ENCODE results near the gene TMEM125.

TMEM125 gene

GRCh38 chr1:43298055-43298454 lies 28.3 kb downstream of the TMEM125 start:
- TF ChIP-seq EZH2phosphoT487 (conservative IDR thresholded peaks at IDR 0.05; ENCODE audit: low read length) = no peak
- TF ChIP-seq CTCF (IDR thresholded peaks at IDR 0.05; ENCODE audit: insufficient read depth, low read length, poor library complexity, severe bottlenecking) = no peak
- no peaks in the 10 kb centered on the region for H3K79me2 ChIP-seq (ENCODE audit: insufficient read depth, low read length)

GRCh38 chr1:43299101-43299500 lies 29.3 kb downstream of the TMEM125 start:
- Histone ChIP-seq H4K20me1 (ENCODE audit: low read depth, low read length) (no peaks in the 10 kb centered on the region), H3K4me3 (ENCODE audit: insufficient read depth, low read length, poor library complexity, severe bottlenecking) (no peak overlapping the region), H2AFZ (ENCODE audit: low read depth, low read length, severe bottlenecking) (no peak overlapping the region), H3F3A (ENCODE audit: insufficient read depth) (no peaks in the 10 kb centered on the region), H3K9me3 (ENCODE audit: insufficient read depth, low read length) (no peaks in the 10 kb centered on the region), H3K27me3 (ENCODE audit: low read length) (no peaks in the 10 kb centered on the region), H3K9me2 (replicated peaks; ENCODE audit: insufficient read depth, low read length) (no peaks in the 10 kb centered on the region), H3K36me3 (ENCODE audit: low read length) (no peaks in the 10 kb centered on the region), H3K79me2 (ENCODE audit: insufficient read depth, low read length) (no peaks in the 10 kb centered on the region), H3K4me2 (ENCODE audit: low read depth, low read length, poor library complexity, severe bottlenecking) (no peak overlapping the region), H3K9ac (ENCODE audit: low read length) (no peak overlapping the region), H3K27ac (ENCODE audit: low read depth, low read length) (no peak overlapping the region)
- TF ChIP-seq EZH2phosphoT487 (conservative IDR thresholded peaks at IDR 0.05; ENCODE audit: low read length) (no peak), CTCF (IDR thresholded peaks at IDR 0.05; ENCODE audit: insufficient read depth, low read length, poor library complexity, severe bottlenecking) (no peak)

More at GRCh38 chr1:43298055-43298454, 28.3 kb downstream of the TMEM125 start:
- Histone ChIP-seq H3K4me2 (ENCODE audit: low read depth, low read length, poor library complexity, severe bottlenecking) (no peak overlapping the region), H3K27me3 (ENCODE audit: low read length) (no peaks in the 10 kb centered on the region), H2AFZ (ENCODE audit: low read depth, low read length, severe bottlenecking) (no peak overlapping the region), H3K36me3 (ENCODE audit: low read length) (no peaks in the 10 kb centered on the region), H4K20me1 (ENCODE audit: low read depth, low read length) (no peaks in the 10 kb centered on the region), H3K9me3 (ENCODE audit: insufficient read depth, low read length) (no peaks in the 10 kb centered on the region), H3K9ac (ENCODE audit: low read length) (no peak overlapping the region), H3K9me2 (replicated peaks; ENCODE audit: insufficient read depth, low read length) (no peaks in the 10 kb centered on the region), H3F3A (ENCODE audit: insufficient read depth) (no peaks in the 10 kb centered on the region), H3K27ac (ENCODE audit: low read depth, low read length) (no peak overlapping the region), H3K4me3 (ENCODE audit: insufficient read depth, low read length, poor library complexity, severe bottlenecking) (no peak overlapping the region)

GRCh38 chr1:43300378-43301094 lies 30.8 kb downstream of the TMEM125 start, which contains the start of gene TIE1:
TIE1 (plus strand) TSS chr1:43300982; CDS start chr1:43301072, 90 bp downstream.
- no peaks in the 10 kb centered on the region for H4K20me1 ChIP-seq (ENCODE audit: low read depth, low read length)
- H3K4me2 ChIP-seq (ENCODE audit: low read depth, low read length, poor library complexity, severe bottlenecking) = no peak within 1 kb of the TSS
- H3K9ac ChIP-seq (ENCODE audit: low read length) = no peak within 1 kb of the TSS
- H3K9me3 ChIP-seq (ENCODE audit: insufficient read depth, low read length) = no peaks in the 10 kb centered on the region
- H2AFZ ChIP-seq (ENCODE audit: low read depth, low read length, severe bottlenecking) = no peak within 1 kb of the TSS
- H3K79me2 ChIP-seq (ENCODE audit: insufficient read depth, low read length) = no peaks in the 10 kb centered on the region
- H3K9me2 ChIP-seq (replicated peaks; ENCODE audit: insufficient read depth, low read length) = no peaks in the 10 kb centered on the region
- H3K4me3 ChIP-seq (ENCODE audit: insufficient read depth, low read length, poor library complexity, severe bottlenecking) = no peak within 1 kb of the TSS
- no peaks in the 10 kb centered on the region for H3F3A ChIP-seq (ENCODE audit: insufficient read depth)
- no peak within 1 kb of the TSS for H3K27ac ChIP-seq (ENCODE audit: low read depth, low read length)
- TF ChIP-seq EZH2phosphoT487 (conservative IDR thresholded peaks at IDR 0.05; ENCODE audit: low read length) (no peak), CTCF (IDR thresholded peaks at IDR 0.05; ENCODE audit: insufficient read depth, low read length, poor library complexity, severe bottlenecking) (no peak)
- H3K36me3 ChIP-seq (ENCODE audit: low read length) = no peaks in the 10 kb centered on the region
- H3K27me3 ChIP-seq (ENCODE audit: low read length) = no peaks in the 10 kb centered on the region

Data from SU-DHL-6 (cell line).